ENCODE measurements around the gene TCF3. TPM values are rescaled to one million over a fixed set of nuclear protein-coding genes. Genes with fewer than 3 reads are reported as not detected.
A peak's percentile ranks its signal among the peaks of the same experiment; 100 is the strongest.
"Not testable (repeated sequence)": the region's sequence is repeated elsewhere in the genome, so short reads cannot be mapped to it uniquely, and the experiment has no call there.

Gene TCF3
- total RNA-seq, 1 experiment from 2014 or later: 23.2 TPM

DNA sequence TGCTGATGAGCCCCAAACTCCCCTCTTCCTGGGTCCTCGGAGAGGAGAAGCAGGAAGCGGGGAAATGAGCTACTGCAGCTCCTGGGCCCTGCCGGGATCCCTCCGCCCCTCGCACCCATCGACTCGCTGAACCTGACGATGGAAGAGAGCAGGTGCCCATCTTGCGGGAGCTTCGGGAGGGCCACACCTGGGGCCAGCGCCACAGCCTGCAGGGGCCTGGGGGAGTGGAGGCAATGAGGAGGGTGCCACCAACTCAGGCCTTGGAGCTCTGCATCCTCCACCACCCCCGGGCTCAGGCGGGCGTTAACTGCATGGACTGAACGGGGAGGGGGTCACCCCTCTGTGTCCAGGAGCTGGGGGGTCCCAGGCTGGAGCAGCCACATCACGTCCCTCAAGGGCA lies 8.3 kb downstream of the TCF3 start:
- DNase-seq (ENCODE audit: low read depth, low spot score): no peak
- in situ Hi-C loops (cut with HindIII; ENCODE audit: low pct_unique_long_range_greater_than_20kb, low sequenced_read_pairs): no loop called here

DNA sequence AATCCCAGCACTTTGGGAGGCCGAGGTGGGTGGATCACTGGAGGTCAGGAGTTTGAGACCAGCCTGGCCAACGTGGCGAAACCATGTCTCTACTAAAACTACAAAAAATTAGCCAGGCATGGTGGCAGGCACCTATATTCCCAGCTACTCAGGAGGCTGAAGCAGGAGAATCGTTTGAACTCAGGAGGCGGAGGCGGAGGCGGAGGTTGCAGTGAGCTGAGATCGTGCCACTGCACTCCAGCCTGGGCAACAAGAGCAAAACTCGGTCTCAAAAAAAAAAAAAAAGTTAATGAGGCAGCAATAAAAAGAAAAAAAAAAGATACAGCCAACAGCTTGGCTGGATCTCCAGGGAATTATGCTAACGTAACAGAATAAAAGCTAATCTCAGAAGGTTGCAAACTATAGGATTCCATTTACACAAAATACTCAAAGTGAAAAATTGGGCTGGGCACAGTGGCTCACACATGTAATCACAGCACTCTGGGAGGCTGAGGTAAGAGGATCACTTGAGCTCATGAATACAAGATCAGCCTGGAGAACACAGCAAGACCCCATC lies 11.4 kb downstream of the TCF3 start:
- DNase-seq (ENCODE audit: low read depth, low spot score); in situ Hi-C loops (cut with HindIII; ENCODE audit: low pct_unique_long_range_greater_than_20kb, low sequenced_read_pairs): not testable (repeated sequence)

DNA sequence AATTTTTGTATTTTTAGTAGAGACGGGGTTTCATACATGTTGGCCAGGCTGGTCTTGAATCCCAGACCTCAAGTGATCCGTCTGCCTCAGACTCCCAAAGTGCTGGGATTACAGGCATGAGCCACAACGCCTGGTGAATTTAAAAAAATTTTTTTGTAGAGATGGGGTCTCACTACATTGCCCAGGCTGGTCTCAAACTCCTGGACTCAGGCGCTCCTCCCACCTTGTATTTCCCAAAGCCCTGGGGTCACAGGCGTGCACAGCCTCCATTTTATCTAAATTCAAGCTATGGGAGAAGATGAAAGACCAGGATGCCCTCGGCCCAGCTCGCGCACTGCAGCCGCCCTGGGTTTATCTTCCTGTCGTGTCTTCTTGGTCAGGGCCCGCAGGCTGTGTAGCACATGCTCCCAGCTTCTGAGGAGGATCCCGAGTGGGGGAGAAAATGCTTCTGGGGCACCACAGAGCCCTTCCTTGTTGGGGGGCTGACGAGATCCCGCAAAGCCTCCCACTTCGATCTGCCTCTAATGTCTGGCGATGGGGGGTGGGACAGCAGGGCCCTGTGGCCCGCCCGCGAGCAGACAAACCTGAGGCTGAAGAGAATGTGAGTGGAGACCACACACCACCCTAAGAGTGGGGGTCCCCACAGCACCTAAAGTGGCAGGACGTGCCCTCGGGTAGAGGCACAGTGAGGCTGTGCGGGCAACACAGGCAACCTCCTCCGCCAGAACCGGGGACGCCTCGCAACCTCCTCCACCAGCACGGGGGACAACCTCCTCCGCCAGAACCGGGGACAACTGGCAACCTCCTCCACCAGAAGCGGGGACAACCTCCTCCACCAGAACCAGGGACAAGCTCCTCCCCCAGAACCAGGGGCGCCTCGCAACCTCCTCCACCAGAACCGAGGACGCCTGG lies 15.8 kb downstream of the TCF3 start:
- in situ Hi-C loops (cut with HindIII; ENCODE audit: low pct_unique_long_range_greater_than_20kb, low sequenced_read_pairs): no loop called here
- DNase-seq (ENCODE audit: low read depth, low spot score): no peak

DNA sequence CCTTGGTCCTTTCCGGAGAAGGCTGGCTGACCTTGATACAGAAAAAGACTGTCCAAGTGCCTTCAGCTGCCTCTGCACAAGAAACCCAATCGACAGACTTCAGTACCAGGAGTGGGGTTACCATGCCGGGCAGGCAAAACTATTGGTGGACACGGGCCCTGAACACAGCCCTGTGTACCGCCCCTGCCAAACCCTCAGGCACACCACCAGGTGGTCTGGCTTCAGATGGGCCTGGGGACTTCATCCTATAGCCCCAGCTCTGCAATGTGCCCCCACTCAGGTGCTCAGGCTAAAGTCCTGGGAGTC lies 17.5 kb downstream of the TCF3 start:
- no peak for DNase-seq (ENCODE audit: low read depth, low spot score)

DNA sequence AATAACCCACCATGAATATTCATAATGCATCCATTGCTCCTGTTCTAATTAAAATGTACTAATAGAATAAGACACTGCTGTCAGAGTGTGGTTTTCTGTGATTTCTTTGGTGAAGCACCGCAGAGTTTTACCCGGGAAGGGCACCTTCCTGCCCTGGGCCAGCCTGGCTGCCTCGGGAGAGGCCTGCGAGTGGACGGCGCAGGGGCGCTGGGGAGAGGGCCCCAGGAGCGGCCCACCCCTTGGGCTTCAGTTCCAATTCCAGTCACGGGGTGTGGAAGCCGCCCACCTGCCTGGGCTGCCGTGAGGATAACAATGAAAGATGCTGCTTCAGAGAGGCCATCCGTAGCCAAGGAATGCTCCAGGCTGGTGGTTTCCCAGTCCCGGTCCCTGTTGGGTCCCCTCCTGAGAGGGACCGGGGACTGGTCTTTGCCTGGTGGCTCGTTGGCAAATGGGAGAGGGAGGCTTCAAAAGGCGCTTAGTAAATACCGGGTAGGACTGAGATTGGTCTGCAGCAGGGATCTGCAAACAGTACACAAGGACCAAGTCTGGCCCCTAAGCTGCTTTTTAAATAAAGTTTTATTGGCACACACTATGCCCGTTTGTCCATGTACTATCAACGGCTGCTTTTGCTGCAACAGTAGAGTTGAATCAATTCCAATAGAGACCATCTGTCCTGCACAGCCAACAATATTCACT lies 18.0 kb downstream of the TCF3 start:
- in situ Hi-C loops (cut with HindIII; ENCODE audit: low pct_unique_long_range_greater_than_20kb, low sequenced_read_pairs): no loop called here
- no peak for DNase-seq (ENCODE audit: low read depth, low spot score)

More for the DNA sequence above, 17.5 kb downstream of the TCF3 start:
- in situ Hi-C loops (cut with HindIII; ENCODE audit: low pct_unique_long_range_greater_than_20kb, low sequenced_read_pairs): no loop called here

DNA sequence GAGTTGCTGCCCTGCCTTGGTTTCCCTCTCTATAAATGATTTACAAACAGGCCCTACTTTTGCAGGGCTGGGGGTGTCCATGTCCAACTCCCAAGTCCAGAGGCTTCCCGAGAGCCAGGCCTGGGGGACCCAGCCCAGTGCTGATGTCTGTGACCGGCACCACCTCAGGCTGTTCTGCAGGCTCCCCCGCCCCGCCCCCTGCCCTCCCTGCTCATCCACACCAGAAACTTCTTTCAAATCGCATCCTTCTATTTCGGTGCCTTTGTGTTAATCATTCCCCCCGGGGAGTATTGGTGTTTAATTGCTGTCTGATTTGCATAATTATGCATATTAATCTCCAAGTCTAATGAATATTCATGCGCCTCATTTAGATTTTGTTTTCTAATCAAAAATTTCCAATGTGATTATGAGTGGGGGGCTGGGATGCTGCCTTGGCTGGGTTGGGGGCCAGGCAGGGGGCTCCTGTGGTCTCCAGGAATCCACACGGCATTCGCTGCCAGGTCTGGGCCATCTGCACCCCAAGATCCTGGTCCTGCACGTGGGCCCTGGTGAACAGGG lies 19.1 kb downstream of the TCF3 start:
- no peak for DNase-seq (ENCODE audit: low read depth, low spot score)
- in situ Hi-C loops (cut with HindIII; ENCODE audit: low pct_unique_long_range_greater_than_20kb, low sequenced_read_pairs): no loop called here

DNA sequence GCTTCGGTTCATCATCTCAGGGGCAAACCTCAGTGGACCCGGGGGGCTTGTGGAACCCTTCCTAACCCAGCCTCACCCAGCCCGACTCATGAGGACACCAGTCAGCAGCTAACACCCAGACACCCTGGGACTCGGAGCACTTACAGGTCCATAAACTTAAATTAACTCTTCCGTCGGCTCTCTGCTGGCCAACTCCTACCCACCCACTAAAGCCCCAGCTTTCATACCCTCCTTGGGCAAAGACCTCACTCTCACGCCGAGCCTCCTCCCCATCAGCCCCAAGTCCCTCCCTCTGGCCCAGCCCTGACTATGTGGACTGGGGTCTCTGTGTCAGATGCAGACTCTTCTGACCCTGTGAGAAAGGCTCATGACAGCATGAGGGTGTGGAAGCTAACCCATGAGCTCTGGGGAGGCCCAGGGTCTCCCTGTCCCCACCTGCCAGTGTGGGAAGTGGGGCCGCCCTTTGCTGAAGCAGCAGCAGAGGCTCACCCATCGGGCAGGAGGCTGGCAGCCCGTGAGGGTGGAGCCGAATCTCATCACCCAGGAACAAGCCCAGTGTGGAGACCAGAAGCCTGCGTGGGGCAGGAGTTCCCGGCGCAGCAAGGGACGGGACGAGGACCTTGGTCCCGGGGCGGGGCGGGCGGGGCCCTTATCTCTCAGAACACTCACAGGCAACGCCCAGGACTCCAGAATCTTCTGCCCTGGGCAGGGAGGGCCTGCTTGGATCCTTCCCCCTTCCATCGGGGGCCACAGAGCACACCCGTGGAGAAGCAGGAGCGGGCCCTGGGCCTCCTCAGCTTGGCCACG lies 19.8 kb downstream of the TCF3 start:
- in situ Hi-C loops (cut with HindIII; ENCODE audit: low pct_unique_long_range_greater_than_20kb, low sequenced_read_pairs): no loop called here
- no peak for DNase-seq (ENCODE audit: low read depth, low spot score)

DNA sequence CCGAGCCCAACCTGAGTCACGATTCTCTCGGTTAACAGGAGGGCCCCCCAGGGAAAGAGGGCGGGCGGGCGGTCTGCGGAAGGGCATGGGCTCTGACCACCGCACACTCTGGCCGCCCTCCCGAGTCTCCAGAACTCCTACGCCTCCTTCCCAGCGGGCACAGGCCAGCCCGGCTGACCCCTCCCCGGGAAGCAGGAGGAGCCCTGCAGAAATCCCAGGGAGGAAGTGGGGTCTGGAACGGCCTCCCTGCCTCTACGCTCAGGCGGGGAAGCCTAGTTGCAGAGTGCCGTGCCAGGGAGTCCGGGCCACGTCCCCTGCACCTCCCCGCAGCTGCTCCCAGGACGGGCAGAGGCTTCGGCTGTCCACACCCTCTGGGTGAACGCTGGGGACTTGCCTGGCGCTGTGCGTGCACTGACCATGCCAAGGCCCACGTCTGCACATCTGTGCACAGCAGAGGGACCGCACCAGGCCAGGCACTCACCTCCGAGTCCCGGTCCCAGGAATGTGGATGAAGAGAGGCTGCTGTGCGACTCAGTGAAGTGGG lies 20.8 kb downstream of the TCF3 start:
- in situ Hi-C loops (cut with HindIII; ENCODE audit: low pct_unique_long_range_greater_than_20kb, low sequenced_read_pairs): no loop called here

DNA sequence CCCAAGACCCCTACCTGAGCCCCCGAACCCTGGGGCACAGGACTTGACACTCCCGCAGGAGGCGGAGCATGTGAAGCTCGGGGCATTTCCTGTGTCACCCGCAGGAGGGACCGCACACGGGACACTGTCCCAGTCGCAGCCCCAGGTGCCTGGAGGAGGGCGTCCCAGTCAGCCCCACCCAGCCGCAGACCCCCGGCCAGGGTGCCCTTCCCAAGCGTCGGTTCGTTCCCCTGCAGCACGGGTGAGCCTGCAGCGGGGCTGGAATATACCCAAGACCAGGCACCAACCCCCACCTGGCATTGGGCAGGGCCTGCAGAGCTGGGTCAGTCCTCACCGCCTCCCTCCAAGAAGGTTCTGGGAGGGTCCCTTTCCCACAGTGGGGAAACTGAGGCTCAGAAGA lies 21.6 kb downstream of the TCF3 start:
- no peak for DNase-seq (ENCODE audit: low read depth, low spot score)
- in situ Hi-C loops (cut with HindIII; ENCODE audit: low pct_unique_long_range_greater_than_20kb, low sequenced_read_pairs): no loop called here

More for the DNA sequence above, 20.8 kb downstream of the TCF3 start:
- DNase-seq (ENCODE audit: low read depth, low spot score): no peak

DNA sequence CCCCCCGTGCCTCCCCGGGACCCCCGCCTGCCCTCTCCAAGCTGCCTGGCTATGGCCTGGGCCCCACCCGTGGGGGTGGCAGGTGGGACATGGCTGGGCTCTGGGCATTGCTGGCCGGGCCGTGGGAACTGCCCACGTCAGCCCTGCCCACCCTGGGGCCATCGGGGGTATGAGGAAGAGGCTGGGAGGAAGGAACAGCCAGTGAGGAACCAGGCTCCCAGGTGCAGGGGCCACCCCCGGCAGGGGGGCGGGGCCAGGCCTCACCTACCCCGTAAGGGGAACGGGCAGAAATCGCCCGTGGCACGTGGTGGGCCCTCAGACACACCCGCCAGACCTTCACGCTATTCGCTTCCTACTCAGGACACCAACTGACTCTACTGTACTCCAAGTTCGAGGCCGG lies 22.4 kb downstream of the TCF3 start:
- in situ Hi-C loops (cut with HindIII; ENCODE audit: low pct_unique_long_range_greater_than_20kb, low sequenced_read_pairs): no loop called here
- DNase-seq (ENCODE audit: low read depth, low spot score): no peak

DNA sequence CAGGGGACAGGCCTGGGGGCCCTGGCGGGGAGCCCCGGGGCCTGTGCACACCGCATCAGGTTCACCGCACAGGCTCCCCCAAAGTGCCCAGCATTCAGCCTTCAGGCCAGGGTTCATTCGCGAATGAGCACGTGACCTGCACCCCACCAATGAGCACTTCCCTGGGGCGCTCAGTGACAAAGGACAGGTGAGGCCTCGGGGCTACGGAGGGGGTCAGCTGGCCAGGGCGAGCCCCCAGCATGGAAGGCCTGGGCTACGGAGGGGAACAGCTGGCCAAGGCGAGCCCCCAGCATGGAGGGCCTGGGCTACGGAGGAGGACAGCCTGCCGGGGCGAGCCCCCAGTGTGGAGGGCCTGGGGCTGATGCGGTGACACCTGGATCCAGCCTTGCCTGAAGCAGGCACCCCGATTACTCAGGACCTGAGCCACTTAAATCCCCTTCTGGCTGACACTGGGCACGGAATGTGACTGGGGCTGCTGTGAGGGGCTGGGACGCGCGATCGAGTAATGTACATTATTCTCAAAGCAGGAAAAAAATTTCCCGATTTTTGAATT lies 23.1 kb downstream of the TCF3 start:
- in situ Hi-C loops (cut with HindIII; ENCODE audit: low pct_unique_long_range_greater_than_20kb, low sequenced_read_pairs): no loop called here
- no peak for DNase-seq (ENCODE audit: low read depth, low spot score)

DNA sequence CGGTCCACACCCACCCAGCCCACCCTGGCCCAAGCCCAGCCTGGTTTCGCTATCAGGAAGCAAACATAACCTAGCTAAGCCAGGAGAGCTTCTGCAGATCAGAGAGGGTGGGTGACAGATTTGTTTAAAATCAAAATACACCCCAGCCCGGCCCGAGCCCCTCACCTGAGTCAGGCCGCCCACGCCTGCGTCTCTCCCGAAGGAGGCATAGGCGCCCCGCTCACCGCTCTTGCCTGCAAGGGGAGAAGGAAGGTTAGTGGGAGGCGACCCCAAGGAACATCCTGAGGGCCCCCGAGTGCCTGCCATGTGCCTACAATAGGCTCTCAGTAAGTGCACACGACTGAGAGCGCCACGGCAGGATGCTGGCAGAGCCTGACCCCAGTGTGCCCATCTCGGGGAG lies 25.2 kb downstream of the TCF3 start:
- no peak for DNase-seq (ENCODE audit: low read depth, low spot score)
- in situ Hi-C loops (cut with HindIII; ENCODE audit: low pct_unique_long_range_greater_than_20kb, low sequenced_read_pairs): no loop called here

DNA sequence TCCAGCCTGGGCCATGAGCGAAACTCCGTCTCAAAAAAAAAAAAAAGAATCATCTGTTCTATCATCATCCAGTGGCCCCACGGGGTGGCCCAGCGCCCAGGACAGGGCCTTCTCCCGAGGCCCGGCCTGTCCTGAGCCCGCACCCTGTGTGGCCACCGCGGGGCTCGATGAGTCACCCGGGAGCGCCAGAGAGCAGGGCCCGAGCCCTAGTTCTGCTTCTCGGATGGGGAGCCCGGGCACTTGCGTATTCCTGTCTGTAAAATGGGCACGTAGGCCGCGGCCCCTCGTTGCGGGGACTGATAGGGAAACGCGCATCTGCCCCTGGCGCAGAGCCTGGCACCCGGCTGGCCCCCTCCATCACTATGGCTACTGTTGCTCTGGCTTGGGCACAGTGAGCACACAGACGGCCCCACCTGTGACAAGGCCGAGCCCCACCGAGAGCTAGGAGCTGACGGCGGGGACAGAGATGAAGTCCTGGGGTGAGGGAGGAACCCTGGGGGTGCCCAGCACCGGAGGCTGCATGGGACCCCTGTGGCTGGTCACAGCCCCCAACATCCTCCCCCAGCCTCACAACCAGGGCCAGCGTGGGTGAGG lies 25.9 kb downstream of the TCF3 start:
- in situ Hi-C loops (cut with HindIII; ENCODE audit: low pct_unique_long_range_greater_than_20kb, low sequenced_read_pairs): no loop called here
- DNase-seq (ENCODE audit: low read depth, low spot score): no peak

DNA sequence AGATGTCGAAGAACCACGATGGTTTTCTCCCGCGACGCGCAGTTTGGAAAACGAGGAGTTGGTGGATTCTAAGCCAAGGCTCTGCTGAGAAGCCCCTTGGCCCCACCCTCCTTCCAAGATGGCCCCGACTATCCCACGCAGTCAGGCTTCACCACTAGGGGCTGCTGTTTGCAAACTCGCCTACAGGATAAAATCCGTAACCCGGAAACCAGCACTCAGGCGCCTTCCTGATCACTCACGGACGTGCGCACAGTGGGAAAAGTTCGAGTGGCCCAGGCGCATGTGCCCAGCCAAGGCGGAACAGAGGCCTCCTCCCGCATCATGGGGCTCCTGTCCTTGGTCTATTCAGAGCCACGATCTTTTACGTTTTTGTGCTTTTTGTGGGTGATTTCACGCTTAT lies 28.0 kb downstream of the TCF3 start:
- in situ Hi-C loops (cut with HindIII; ENCODE audit: low pct_unique_long_range_greater_than_20kb, low sequenced_read_pairs): no loop called here
- DNase-seq (ENCODE audit: low read depth, low spot score): peak; percentile 70

DNA sequence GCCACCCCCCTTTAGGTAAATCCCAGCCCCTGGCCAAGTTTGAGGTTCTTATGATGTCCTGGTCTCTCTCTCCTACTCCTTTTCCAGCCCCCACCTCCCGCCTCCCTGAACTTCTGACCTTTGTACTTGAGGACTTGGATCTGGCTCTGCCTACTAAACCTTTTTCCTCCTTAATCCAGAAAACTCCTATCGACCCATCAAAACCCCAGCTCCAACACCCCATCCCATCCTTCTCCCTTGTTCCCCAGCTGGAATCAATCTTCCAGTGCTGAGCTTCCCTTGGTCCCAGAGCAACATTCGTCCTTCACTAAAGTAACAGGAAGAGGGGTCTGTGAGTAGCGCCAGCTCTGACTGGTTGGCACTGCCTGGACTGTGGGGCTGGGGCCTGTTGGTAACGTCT lies 29.9 kb downstream of the TCF3 start:
- in situ Hi-C loops (cut with HindIII; ENCODE audit: low pct_unique_long_range_greater_than_20kb, low sequenced_read_pairs): no loop called here
- DNase-seq (ENCODE audit: low read depth, low spot score): no peak

DNA sequence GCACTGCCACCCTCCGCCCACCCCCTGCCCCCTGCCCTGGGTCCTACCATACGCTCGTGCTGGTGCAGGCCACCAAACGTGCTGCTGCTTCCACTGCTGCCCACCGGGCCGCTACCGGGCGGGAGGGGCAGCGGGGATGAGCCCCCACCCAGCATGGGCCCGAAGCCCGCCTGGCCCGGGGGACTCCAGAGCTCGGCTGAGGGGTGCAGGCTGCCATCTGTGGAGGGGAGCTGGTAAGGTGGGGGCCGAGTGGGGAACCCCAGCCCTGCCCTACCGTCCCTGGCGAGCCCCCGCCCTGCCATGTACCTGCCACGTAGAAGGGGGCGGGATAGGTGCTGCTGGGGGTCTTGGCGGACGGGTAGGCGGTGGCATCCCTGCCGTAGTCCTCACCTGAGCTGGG lies 30.4 kb downstream of the TCF3 start:
- in situ Hi-C loops (cut with HindIII; ENCODE audit: low pct_unique_long_range_greater_than_20kb, low sequenced_read_pairs): no loop called here
- DNase-seq (ENCODE audit: low read depth, low spot score): no peak

DNA sequence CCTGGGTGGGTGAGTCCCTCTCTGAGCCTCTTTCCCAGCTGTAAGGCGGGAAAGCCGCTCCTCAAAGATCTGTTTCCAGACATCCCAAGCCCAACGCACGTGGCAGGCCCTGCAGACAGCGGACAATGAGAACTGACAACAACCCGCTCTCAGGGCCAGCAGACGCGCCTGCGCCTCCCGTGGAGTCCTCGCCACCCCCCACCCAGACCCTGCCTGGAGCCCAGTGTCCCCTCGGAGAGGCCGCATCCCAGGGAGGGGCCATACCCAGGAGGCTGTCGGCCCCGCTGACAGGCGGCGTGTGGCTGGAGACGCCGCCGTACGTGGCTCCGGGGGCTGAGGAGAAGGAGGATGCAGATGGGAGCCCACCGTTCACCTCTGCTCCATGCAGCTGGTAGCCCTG lies 30.8 kb downstream of the TCF3 start:
- no peak for DNase-seq (ENCODE audit: low read depth, low spot score)
- in situ Hi-C loops (cut with HindIII; ENCODE audit: low pct_unique_long_range_greater_than_20kb, low sequenced_read_pairs): no loop called here
